ENCODE results near the gene ABHD4.

- TF ChIP-seq CTCF (IDR thresholded peaks at IDR 0.05) (no peak), POLR2A (IDR thresholded peaks at IDR 0.05) (no peak), EP300 (IDR thresholded peaks at IDR 0.05) (no peak)
Observed at GRCh38 chr14:22622255-22622654, 24.2 kb downstream of the ABHD4 start.
